Measurements from ENCODE around the gene ALOX5. TPM values are rescaled to one million over a fixed set of nuclear protein-coding genes. Genes with fewer than 3 reads are reported as not detected.
"Not testable (repeated sequence)": the region's sequence is repeated elsewhere in the genome, so short reads cannot be mapped to it uniquely, and the experiment has no call there.

Gene ALOX5
- total RNA-seq, 1 donor from 2014 or later = 7.3 TPM

GRCh38 chr10:45395554-45395953 is 21.5 kb downstream of the ALOX5 start:
- no peak for DNase-seq (ENCODE audit: missing footprints)
- no peak for ATAC-seq
- intact Hi-C loops (cut with DNase I) = no loop called here

GRCh38 chr10:45398595-45398994 is 24.6 kb downstream of the ALOX5 start:
- ATAC-seq (no peak), DNase-seq (ENCODE audit: missing footprints) (no peak)
- intact Hi-C loops (cut with DNase I) = no loop called here

GRCh38 chr10:45399113-45399512 is 25.1 kb downstream of the ALOX5 start:
- ATAC-seq (no peak), DNase-seq (ENCODE audit: missing footprints) (no peak)
- intact Hi-C loops (cut with DNase I) = no loop called here

- DNase-seq (ENCODE audit: missing footprints) = no peak
- ATAC-seq = no peak
- intact Hi-C loops (cut with DNase I) = no loop called here
Observed at GRCh38 chr10:45403151-45403550, 29.1 kb downstream of the ALOX5 start.

- DNase-seq (ENCODE audit: missing footprints) = no peak
Observed at GRCh38 chr10:45404087-45404769, 30.2 kb downstream of the ALOX5 start.

GRCh38 chr10:45404770-45405120 is 30.7 kb downstream of the ALOX5 start:
- DNase-seq (ENCODE audit: missing footprints) = no peak
- ATAC-seq = no peak
- intact Hi-C loops (cut with DNase I) = no loop called here

More at GRCh38 chr10:45404087-45404769, 30.2 kb downstream of the ALOX5 start:
- peak; percentile 80 for ATAC-seq
- intact Hi-C loops (cut with DNase I) = no loop called here

- DNase-seq (ENCODE audit: missing footprints) (no peak), ATAC-seq (no peak)
- intact Hi-C loops (cut with DNase I) = no loop called here
Observed at GRCh38 chr10:45407542-45407941, 33.5 kb downstream of the ALOX5 start.

- intact Hi-C loops (cut with DNase I) = no loop called here
- DNase-seq (ENCODE audit: missing footprints) (no peak), ATAC-seq (no peak)
Observed at GRCh38 chr10:45408421-45409319, 34.7 kb downstream of the ALOX5 start.

GRCh38 chr10:45409347-45409746 is 35.3 kb downstream of the ALOX5 start:
- DNase-seq (ENCODE audit: missing footprints); ATAC-seq; intact Hi-C loops (cut with DNase I): not testable (repeated sequence)

GRCh38 chr10:45409782-45410181 is 35.8 kb downstream of the ALOX5 start:
- ATAC-seq = no peak
- intact Hi-C loops (cut with DNase I) = no loop called here
- DNase-seq (ENCODE audit: missing footprints) = no peak

GRCh38 chr10:45410489-45410806 is 36.4 kb downstream of the ALOX5 start:
- ATAC-seq (no peak), DNase-seq (ENCODE audit: missing footprints) (no peak)
- intact Hi-C loops (cut with DNase I) = no loop called here

- DNase-seq (ENCODE audit: missing footprints) (no peak), ATAC-seq (no peak)
- intact Hi-C loops (cut with DNase I) = no loop called here
Observed at GRCh38 chr10:45410807-45411606, 37.0 kb downstream of the ALOX5 start.

GRCh38 chr10:45411607-45411940 is 37.6 kb downstream of the ALOX5 start:
- intact Hi-C loops (cut with DNase I) = no loop called here
- no peak for DNase-seq (ENCODE audit: missing footprints)

GRCh38 chr10:45415062-45415461 is 41.0 kb downstream of the ALOX5 start:
- DNase-seq (ENCODE audit: missing footprints); ATAC-seq; intact Hi-C loops (cut with DNase I): not testable (repeated sequence)

More at GRCh38 chr10:45411607-45411940, 37.6 kb downstream of the ALOX5 start:
- no peak for ATAC-seq

GRCh38 chr10:45416603-45417002 is 42.6 kb downstream of the ALOX5 start:
- intact Hi-C loops (cut with DNase I) = no loop called here
- no peak for DNase-seq (ENCODE audit: missing footprints)

GRCh38 chr10:45417746-45418145 is 43.7 kb downstream of the ALOX5 start:
- no peak for DNase-seq (ENCODE audit: missing footprints)
- intact Hi-C loops (cut with DNase I) = no loop called here
- no peak for ATAC-seq

More at GRCh38 chr10:45416603-45417002, 42.6 kb downstream of the ALOX5 start:
- ATAC-seq = no peak

GRCh38 chr10:45418417-45418848 is 44.4 kb downstream of the ALOX5 start:
- intact Hi-C loops (cut with DNase I) = no loop called here
- DNase-seq (ENCODE audit: missing footprints) (no peak), ATAC-seq (no peak)

- peak; percentile 88 for DNase-seq (ENCODE audit: missing footprints)
- peak; percentile 87 for ATAC-seq
- intact Hi-C loops (cut with DNase I) = no loop called here
Observed at GRCh38 chr10:45418849-45419675, 45.0 kb downstream of the ALOX5 start.

GRCh38 chr10:45419676-45420025 is 45.6 kb downstream of the ALOX5 start:
- intact Hi-C loops (cut with DNase I) = no loop called here
- peak; percentile 77 for DNase-seq (ENCODE audit: missing footprints)
- ATAC-seq = peak; percentile 36

Data from Right ventricle myocardium inferior (tissue), 1 donor.